OCI-LY1 (cell line): ENCODE results near the gene FOXA1.

ENCODE experiments used
- EZH2 ChIP-seq: fragments of 200-600 bp; sonication (generic), shearing (Covaris generic); IDR thresholded peaks from 2 replicates; pipeline ENCODE4 v1.8.0; 2017; ENCODE audit warnings: borderline replicate concordance, mixed run types, mild to moderate bottlenecking, antibody characterized with exemption, low read length, moderate library complexity, mixed read lengths
- TF ChIP-seq, protein P1 (sequence below): fragments of 200-600 bp; sonication (generic), shearing (Covaris generic); IDR thresholded peaks from 2 replicates; pipeline ENCODE4 v1.5.1; 2017; ENCODE audit warnings: mild to moderate bottlenecking, antibody characterized with exemption, low read length, moderate library complexity, mixed read lengths

DNA sequence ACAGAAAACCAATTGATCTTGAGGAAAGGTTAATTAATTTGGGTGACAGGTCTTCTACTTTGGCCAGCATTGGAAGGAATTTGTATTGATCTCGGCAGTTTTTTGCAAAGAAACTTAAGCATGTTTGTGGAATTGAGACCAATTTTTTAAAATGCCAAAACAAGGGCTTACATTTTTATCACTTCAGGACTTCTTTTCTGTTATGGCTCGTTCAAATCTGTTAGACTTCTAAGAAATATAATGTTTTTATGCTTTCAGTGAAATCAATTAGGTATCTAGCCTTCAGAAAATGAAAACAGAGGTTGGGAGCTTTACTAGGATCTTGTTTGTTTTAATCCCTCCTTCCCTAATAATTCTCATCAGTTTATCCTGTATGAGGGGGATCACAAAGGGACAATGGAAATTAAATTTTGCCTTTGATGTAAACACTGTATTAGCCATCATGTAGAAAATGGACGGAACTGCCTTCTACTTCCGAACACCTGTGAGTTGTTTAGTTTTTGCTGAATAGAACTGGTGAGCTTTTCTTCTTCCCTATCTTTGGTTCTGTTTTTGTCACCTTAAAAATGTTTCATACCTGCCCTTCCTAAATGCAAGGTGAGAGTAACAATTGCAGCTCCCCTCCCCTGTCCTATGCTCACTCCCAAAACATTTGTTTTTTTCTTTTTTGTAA is 7.8 kb downstream of the FOXA1 start:
- TF ChIP-seq, protein P1, sequence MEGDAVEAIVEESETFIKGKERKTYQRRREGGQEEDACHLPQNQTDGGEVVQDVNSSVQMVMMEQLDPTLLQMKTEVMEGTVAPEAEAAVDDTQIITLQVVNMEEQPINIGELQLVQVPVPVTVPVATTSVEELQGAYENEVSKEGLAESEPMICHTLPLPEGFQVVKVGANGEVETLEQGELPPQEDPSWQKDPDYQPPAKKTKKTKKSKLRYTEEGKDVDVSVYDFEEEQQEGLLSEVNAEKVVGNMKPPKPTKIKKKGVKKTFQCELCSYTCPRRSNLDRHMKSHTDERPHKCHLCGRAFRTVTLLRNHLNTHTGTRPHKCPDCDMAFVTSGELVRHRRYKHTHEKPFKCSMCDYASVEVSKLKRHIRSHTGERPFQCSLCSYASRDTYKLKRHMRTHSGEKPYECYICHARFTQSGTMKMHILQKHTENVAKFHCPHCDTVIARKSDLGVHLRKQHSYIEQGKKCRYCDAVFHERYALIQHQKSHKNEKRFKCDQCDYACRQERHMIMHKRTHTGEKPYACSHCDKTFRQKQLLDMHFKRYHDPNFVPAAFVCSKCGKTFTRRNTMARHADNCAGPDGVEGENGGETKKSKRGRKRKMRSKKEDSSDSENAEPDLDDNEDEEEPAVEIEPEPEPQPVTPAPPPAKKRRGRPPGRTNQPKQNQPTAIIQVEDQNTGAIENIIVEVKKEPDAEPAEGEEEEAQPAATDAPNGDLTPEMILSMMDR: no peak
- no peak for TF ChIP-seq EZH2
